ENCODE measurements around the gene AIMP2. TPM values are rescaled to one million over a fixed set of nuclear protein-coding genes. Genes with fewer than 3 reads are reported as not detected.

AIMP2 gene
- total RNA-seq, 4 donors from 2014 or later = 6.4 to 22.5 (median 15.1) TPM

GRCh38 chr7:6026011-6026819 lies 17.1 kb downstream of the AIMP2 start:
- no peaks in the 10 kb centered on the region for H3K4me1 ChIP-seq
- peaks cover 0 to 3% of the 10 kb centered on the region in 2 donors for H3K36me3 ChIP-seq
- H3K4me3 ChIP-seq = no peak overlapping the region
- intact Hi-C loops (cut with DNase I; ENCODE audit: low total_unique reads) = no loop called here
- peak in 1 of 2 donors; percentile 43 for DNase-seq
- no peaks in the 10 kb centered on the region for H3K9me3 ChIP-seq
- peak overlapping the region in 1 of 2 donors; percentile 37 for H3K27ac ChIP-seq
- H3K27me3 ChIP-seq = no peaks in the 10 kb centered on the region
- TF ChIP-seq POLR2A (IDR thresholded peaks at IDR 0.05) (no peak), CTCF (IDR thresholded peaks at IDR 0.05) (no peak)

- intact Hi-C loops (cut with DNase I; ENCODE audit: low total_unique reads) = no loop called here
- no peaks in the 10 kb centered on the region for H3K4me1 ChIP-seq
- peak overlapping the region in 1 of 2 donors; percentile 37 for H3K27ac ChIP-seq
- H3K36me3 ChIP-seq = peaks cover 0 to 3% of the 10 kb centered on the region in 2 donors
- H3K9me3 ChIP-seq = no peaks in the 10 kb centered on the region
- no peaks in the 10 kb centered on the region for H3K27me3 ChIP-seq
- no peak overlapping the region for H3K4me3 ChIP-seq
- no peak for DNase-seq
- TF ChIP-seq POLR2A (IDR thresholded peaks at IDR 0.05) (no peak), CTCF (IDR thresholded peaks at IDR 0.05) (no peak)
Measured at GRCh38 chr7:6026820-6027311, 17.8 kb downstream of the AIMP2 start.

GRCh38 chr7:6027806-6028365 lies 18.8 kb downstream of the AIMP2 start:
- no peak overlapping the region for H3K4me3 ChIP-seq
- no peaks in the 10 kb centered on the region for H3K27me3 ChIP-seq
- no peak for TF ChIP-seq CTCF (IDR thresholded peaks at IDR 0.05)
- no peak for TF ChIP-seq POLR2A (IDR thresholded peaks at IDR 0.05)
- intact Hi-C loops (cut with DNase I; ENCODE audit: low total_unique reads) = no loop called here
- H3K4me1 ChIP-seq = no peaks in the 10 kb centered on the region
- no peaks in the 10 kb centered on the region for H3K9me3 ChIP-seq
- DNase-seq = no peak
- H3K36me3 ChIP-seq = peaks cover 0 to 3% of the 10 kb centered on the region in 2 donors
- no peak overlapping the region for H3K27ac ChIP-seq

GRCh38 chr7:6028563-6028962 lies 19.5 kb downstream of the AIMP2 start:
- Histone ChIP-seq H3K4me1 (no peaks in the 10 kb centered on the region), H3K4me3 (no peak overlapping the region), H3K27ac (no peak overlapping the region), H3K9me3 (no peaks in the 10 kb centered on the region), H3K36me3 (peaks cover 0 to 3% of the 10 kb centered on the region in 2 donors), H3K27me3 (no peaks in the 10 kb centered on the region)
- no peak for TF ChIP-seq CTCF (IDR thresholded peaks at IDR 0.05)
- DNase-seq = no peak
- intact Hi-C loops (cut with DNase I; ENCODE audit: low total_unique reads) = no loop called here

GRCh38 chr7:6030988-6031387 lies 21.9 kb downstream of the AIMP2 start, which contains the start of gene ANKRD61:
TSS of gene ANKRD61 (plus strand) at chr7:6031376. CDS start at chr7:6031376, 0 bp downstream.
- Histone ChIP-seq H3K4me3 (no peak within 1 kb of the TSS), H3K27me3 (no peaks in the 10 kb centered on the region), H3K4me1 (no peaks in the 10 kb centered on the region), H3K27ac (no peak within 1 kb of the TSS), H3K36me3 (peaks cover 0 to 3% of the 10 kb centered on the region in 2 donors), H3K9me3 (no peaks in the 10 kb centered on the region)
- TF ChIP-seq CTCF (IDR thresholded peaks at IDR 0.05) (no peak), POLR2A (IDR thresholded peaks at IDR 0.05) (no peak)
- no peak for DNase-seq
- intact Hi-C loops (cut with DNase I; ENCODE audit: low total_unique reads) = no loop called here

All from uterus (tissue), 4 donors.